SK-N-SH treated with all-trans-retinoic acid at 6 μM for 48 hours (cell line): ENCODE results near the gene CAPS2.

Experiments
- RARB ChIP-seq: fragments of 250-450 bp; sonication (Bioruptor Pico); IDR thresholded peaks from 2 replicates; pipeline ENCODE4 v1.8.0; 2021; ENCODE audit warnings: mild to moderate bottlenecking, moderate library complexity
- SNAI2 ChIP-seq: fragments of 250-450 bp; sonication (Bioruptor Pico); IDR thresholded peaks from 2 replicates; pipeline ENCODE4 v1.5.0; 2020; ENCODE audit warnings: mild to moderate bottlenecking, moderate library complexity
- ZFP30 ChIP-seq: fragments of 450-650 bp; formaldehyde crosslinking; IDR thresholded peaks from 2 replicates; pipeline ENCODE4 v1.5.0; 2022; ENCODE audit warnings: mild to moderate bottlenecking, moderate library complexity
- TF ChIP-seq, protein P1 (sequence below): fragments of 250-450 bp; sonication (Bioruptor Pico); IDR thresholded peaks from 2 replicates; pipeline ENCODE4 v1.5.1; 2020; ENCODE audit warnings: low read depth, mild to moderate bottlenecking, moderate library complexity
- TF ChIP-seq, protein P2 (sequence below): fragments of 250-450 bp; sonication (Bioruptor Pico); IDR thresholded peaks from 2 replicates; pipeline ENCODE4 v1.8.0; 2021; ENCODE audit warnings: low read depth, mild to moderate bottlenecking, moderate library complexity, borderline replicate concordance

DNA sequence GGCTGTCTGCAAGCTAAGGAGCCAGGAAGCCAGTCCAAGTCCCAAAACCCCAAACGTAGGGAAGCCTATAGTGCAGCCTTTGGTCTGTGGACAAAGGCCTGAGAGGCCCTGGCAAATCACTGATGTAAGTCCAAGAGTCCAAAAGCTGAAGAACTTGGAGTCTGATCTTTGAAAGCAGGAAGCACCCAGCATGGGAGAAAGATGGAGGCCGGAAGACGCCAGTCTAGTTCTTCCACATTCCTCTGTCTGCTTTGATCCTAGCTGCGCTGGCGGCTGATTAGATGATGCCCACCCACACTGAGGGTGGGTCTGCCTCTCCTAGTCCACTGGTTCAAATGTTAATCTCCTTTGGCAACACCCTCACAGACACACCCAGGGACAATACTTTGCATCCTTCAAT, 58.5 kb downstream of the CAPS2 start:
- TF ChIP-seq RARB (CRISPR knock-in tag): no peak
- TF ChIP-seq, protein P1, sequence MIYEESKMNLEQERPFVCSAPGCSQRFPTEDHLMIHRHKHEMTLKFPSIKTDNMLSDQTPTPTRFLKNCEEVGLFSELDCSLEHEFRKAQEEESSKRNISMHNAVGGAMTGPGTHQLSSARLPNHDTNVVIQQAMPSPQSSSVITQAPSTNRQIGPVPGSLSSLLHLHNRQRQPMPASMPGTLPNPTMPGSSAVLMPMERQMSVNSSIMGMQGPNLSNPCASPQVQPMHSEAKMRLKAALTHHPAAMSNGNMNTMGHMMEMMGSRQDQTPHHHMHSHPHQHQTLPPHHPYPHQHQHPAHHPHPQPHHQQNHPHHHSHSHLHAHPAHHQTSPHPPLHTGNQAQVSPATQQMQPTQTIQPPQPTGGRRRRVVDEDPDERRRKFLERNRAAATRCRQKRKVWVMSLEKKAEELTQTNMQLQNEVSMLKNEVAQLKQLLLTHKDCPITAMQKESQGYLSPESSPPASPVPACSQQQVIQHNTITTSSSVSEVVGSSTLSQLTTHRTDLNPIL (CRISPR knock-in tag): no peak
- TF ChIP-seq, protein P2, sequence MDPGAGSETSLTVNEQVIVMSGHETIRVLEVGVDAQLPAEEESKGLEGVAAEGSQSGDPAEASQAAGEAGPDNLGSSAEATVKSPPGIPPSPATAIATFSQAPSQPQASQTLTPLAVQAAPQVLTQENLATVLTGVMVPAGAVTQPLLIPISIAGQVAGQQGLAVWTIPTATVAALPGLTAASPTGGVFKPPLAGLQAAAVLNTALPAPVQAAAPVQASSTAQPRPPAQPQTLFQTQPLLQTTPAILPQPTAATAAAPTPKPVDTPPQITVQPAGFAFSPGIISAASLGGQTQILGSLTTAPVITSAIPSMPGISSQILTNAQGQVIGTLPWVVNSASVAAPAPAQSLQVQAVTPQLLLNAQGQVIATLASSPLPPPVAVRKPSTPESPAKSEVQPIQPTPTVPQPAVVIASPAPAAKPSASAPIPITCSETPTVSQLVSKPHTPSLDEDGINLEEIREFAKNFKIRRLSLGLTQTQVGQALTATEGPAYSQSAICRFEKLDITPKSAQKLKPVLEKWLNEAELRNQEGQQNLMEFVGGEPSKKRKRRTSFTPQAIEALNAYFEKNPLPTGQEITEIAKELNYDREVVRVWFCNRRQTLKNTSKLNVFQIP (CRISPR knock-in tag): no peak
- no peak for TF ChIP-seq SNAI2 (CRISPR knock-in tag)
- no peak for TF ChIP-seq ZFP30 (CRISPR knock-in tag)
